ENCODE measurements around the gene PNMA1.

The PNMA1 gene

DNA sequence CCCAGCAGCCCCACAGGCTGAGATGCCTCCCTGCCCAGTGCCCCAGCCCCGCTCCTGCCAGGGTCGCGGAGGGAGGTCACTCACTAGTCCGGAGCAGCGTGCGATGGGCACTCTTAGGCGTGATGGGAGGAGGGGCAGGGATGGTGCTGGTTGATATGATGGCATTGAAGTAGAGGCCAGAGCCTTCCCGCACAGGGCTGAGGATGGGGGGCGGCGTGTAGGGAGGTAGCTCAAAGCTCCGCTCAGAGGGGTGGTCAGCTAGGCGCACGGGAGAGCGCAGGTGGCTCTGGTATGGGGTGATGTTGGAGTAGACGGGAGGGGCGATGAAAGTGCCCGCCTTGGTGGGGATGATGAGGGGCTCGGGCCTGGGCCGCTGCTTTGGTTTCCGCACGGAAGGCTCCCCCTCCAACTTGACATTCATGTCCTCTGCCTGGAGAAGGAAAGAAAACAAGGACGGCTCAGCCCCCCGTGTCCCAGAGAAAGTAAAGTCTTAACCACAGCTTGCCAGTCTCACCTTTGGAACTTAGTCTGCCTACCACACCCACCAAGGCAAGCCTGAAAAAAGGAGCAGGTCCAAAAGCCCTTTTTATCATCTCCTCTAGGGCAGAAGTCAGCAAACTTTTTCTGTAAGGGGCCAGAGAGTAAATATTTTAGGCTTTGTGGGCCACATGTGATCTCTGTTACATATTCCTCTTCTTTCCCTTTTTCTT lies 15.5 kb upstream of the PNMA1 start:
- no peak overlapping the region for H3K27ac ChIP-seq (ENCODE audit: low read length)
- H3K79me2 ChIP-seq (ENCODE audit: low read length) = peaks cover 18% of the 10 kb centered on the region
- no peak overlapping the region for H3K4me3 ChIP-seq (ENCODE audit: low read length)
- H3K4me2 ChIP-seq (ENCODE audit: low read length) = no peak overlapping the region
- H2AFZ ChIP-seq (ENCODE audit: low read depth, low read length) = no peak overlapping the region
- peaks cover 72% of the 10 kb centered on the region for H3K36me3 ChIP-seq (replicated peaks; ENCODE audit: low read depth, low read length)
- H3K9ac ChIP-seq (ENCODE audit: low read length) = no peak overlapping the region
- H3K27me3 ChIP-seq (ENCODE audit: low read depth, low read length) = no peaks in the 10 kb centered on the region
- H3K4me1 ChIP-seq (ENCODE audit: low read length) = peaks cover 11% of the 10 kb centered on the region
- TF ChIP-seq EZH2phosphoT487 (IDR thresholded peaks at IDR 0.05; ENCODE audit: low read depth) = no peak
- TF ChIP-seq, protein P1, sequence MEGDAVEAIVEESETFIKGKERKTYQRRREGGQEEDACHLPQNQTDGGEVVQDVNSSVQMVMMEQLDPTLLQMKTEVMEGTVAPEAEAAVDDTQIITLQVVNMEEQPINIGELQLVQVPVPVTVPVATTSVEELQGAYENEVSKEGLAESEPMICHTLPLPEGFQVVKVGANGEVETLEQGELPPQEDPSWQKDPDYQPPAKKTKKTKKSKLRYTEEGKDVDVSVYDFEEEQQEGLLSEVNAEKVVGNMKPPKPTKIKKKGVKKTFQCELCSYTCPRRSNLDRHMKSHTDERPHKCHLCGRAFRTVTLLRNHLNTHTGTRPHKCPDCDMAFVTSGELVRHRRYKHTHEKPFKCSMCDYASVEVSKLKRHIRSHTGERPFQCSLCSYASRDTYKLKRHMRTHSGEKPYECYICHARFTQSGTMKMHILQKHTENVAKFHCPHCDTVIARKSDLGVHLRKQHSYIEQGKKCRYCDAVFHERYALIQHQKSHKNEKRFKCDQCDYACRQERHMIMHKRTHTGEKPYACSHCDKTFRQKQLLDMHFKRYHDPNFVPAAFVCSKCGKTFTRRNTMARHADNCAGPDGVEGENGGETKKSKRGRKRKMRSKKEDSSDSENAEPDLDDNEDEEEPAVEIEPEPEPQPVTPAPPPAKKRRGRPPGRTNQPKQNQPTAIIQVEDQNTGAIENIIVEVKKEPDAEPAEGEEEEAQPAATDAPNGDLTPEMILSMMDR (IDR thresholded peaks at IDR 0.05; ENCODE audit: low read depth, low read length) = no peak
- no peaks in the 10 kb centered on the region for H3K9me3 ChIP-seq (ENCODE audit: insufficient read depth, low read length)
- peaks cover 66% of the 10 kb centered on the region for H4K20me1 ChIP-seq (ENCODE audit: insufficient read depth, low read length)

DNA sequence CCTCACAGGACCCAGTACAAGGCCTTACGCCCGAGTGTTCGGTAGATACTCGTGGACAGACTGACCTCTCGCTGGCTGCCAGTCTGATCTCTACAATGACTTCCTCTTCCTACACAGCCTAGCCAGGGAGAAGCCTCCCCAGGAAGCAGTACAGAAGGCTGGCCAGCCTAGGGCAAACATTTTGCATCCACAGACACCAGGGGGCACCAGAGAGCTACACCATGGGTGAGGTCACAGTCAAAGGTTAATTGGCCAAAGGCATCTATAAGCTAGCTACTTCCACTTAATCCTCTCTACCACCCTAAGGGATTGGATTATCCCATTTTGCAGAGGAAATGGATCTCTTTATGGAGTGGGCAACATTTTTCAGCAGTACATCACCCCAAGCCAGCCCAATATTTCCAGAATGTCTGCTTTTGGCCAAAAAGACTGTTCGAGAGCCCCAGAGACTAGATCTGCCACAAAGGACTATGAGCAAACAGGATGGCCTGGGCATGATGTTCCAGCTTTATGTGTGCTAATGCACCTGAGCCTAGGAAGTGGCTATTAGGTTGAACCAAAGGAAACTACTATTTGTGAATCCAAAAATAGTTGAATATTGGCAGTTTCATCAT lies 14.6 kb upstream of the PNMA1 start:
- Histone ChIP-seq H3K9ac (ENCODE audit: low read length) (no peak overlapping the region), H3K27me3 (ENCODE audit: low read depth, low read length) (no peaks in the 10 kb centered on the region), H3K4me1 (ENCODE audit: low read length) (peaks cover 20% of the 10 kb centered on the region), H3K4me3 (ENCODE audit: low read length) (no peak overlapping the region), H3K9me3 (ENCODE audit: insufficient read depth, low read length) (no peaks in the 10 kb centered on the region), H3K4me2 (ENCODE audit: low read length) (no peak overlapping the region), H3K79me2 (ENCODE audit: low read length) (peaks cover 14% of the 10 kb centered on the region), H2AFZ (ENCODE audit: low read depth, low read length) (no peak overlapping the region), H4K20me1 (ENCODE audit: insufficient read depth, low read length) (peaks cover 71% of the 10 kb centered on the region), H3K27ac (ENCODE audit: low read length) (no peak overlapping the region), H3K36me3 (replicated peaks; ENCODE audit: low read depth, low read length) (peaks cover 76% of the 10 kb centered on the region)
- no peak for TF ChIP-seq EZH2phosphoT487 (IDR thresholded peaks at IDR 0.05; ENCODE audit: low read depth)
- TF ChIP-seq, protein P1 (IDR thresholded peaks at IDR 0.05; ENCODE audit: low read depth, low read length) = peak; percentile 96

DNA sequence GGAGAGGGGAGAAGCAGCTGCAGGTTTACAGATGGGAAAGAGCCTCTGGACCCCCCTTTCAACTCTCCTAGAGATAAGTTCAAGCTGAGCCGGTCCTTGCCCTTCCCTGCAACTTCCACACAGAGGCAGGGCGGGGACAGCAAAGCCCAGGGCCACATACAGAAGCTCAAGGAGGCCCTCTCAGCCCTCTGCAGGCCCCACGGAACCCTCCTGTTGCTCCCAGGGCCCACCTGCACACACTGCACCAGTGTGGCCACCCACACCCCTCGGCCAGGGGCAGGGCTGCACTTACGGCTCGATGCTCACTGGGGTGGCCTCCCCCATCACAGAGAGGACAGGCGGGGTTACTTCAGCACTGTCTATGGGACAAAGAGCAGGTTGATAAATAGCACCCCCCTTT lies 13.0 kb upstream of the PNMA1 start:
- Histone ChIP-seq H3K79me2 (ENCODE audit: low read length) (peaks cover 13% of the 10 kb centered on the region), H2AFZ (ENCODE audit: low read depth, low read length) (no peak overlapping the region), H3K9ac (ENCODE audit: low read length) (no peak overlapping the region), H3K4me3 (ENCODE audit: low read length) (no peak overlapping the region), H3K4me1 (ENCODE audit: low read length) (peaks cover 26% of the 10 kb centered on the region), H3K4me2 (ENCODE audit: low read length) (no peak overlapping the region), H3K27me3 (ENCODE audit: low read depth, low read length) (no peaks in the 10 kb centered on the region), H4K20me1 (ENCODE audit: insufficient read depth, low read length) (peaks cover 75% of the 10 kb centered on the region), H3K36me3 (replicated peaks; ENCODE audit: low read depth, low read length) (peaks cover 86% of the 10 kb centered on the region), H3K27ac (ENCODE audit: low read length) (no peak overlapping the region), H3K9me3 (ENCODE audit: insufficient read depth, low read length) (no peaks in the 10 kb centered on the region)
- no peak for TF ChIP-seq EZH2phosphoT487 (IDR thresholded peaks at IDR 0.05; ENCODE audit: low read depth)
- TF ChIP-seq, protein P1 (IDR thresholded peaks at IDR 0.05; ENCODE audit: low read depth, low read length) = no peak

DNA sequence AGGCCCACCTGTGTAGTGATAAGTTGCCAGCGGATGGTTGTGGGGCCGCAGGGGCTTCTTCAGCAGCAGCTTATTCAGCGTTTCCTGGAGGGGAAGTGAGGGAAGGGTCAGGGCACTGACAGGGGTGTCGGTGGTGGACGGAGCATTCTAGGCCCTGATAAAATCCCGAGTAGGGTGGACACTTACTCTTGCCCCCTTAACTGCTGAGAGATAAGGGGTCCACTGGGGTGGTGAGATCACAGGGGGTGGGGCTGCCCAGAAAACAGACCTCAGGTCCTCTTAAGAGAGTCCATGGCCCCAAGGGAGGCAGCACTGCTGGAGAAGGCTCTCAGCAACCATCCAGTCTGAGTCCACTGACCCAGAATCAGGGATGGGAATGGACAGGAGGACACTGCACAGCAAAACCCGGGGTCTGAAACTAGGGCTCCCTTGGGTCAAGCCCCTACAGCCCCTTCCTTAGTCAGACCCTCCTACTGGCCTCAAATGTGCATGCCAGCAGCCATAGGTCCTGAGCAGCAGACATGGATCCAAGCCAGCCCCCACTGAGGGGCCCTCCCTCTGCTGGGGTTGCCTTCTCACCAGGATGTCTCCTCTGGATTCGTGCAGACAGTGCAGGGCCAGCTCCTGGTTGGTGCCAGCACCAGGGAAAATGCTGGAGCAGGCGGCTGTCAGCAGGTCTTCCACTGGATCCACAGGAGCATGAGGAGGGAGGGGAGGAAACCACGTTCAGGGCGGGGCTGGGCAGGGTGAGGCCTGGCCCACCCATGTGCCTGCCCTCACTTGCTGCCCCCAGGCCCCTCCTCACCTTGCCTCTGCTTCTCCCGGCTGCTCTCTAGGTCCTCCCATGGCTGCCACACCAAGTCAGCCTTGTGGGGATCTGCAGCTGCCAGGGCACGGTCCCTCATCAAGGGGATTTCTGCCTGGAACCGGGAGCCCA lies 12.1 kb upstream of the PNMA1 start:
- Histone ChIP-seq H3K4me3 (ENCODE audit: low read length) (no peak overlapping the region), H4K20me1 (ENCODE audit: insufficient read depth, low read length) (peaks cover 71% of the 10 kb centered on the region), H3K27ac (ENCODE audit: low read length) (no peak overlapping the region), H3K9ac (ENCODE audit: low read length) (no peak overlapping the region), H3K36me3 (replicated peaks; ENCODE audit: low read depth, low read length) (peaks cover 86% of the 10 kb centered on the region), H3K4me2 (ENCODE audit: low read length) (no peak overlapping the region), H3K9me3 (ENCODE audit: insufficient read depth, low read length) (no peaks in the 10 kb centered on the region), H3K79me2 (ENCODE audit: low read length) (peaks cover 9% of the 10 kb centered on the region; the same call in 1 of the 2 replicates), H2AFZ (ENCODE audit: low read depth, low read length) (no peak overlapping the region), H3K4me1 (ENCODE audit: low read length) (peaks cover 26% of the 10 kb centered on the region), H3K27me3 (ENCODE audit: low read depth, low read length) (no peaks in the 10 kb centered on the region)
- no peak for TF ChIP-seq EZH2phosphoT487 (IDR thresholded peaks at IDR 0.05; ENCODE audit: low read depth)
- TF ChIP-seq, protein P1 (IDR thresholded peaks at IDR 0.05; ENCODE audit: low read depth, low read length) = no peak

Data from OCI-LY3 (cell line).